ENCODE measurements around the gene LYPD8.

Gene LYPD8

DNA sequence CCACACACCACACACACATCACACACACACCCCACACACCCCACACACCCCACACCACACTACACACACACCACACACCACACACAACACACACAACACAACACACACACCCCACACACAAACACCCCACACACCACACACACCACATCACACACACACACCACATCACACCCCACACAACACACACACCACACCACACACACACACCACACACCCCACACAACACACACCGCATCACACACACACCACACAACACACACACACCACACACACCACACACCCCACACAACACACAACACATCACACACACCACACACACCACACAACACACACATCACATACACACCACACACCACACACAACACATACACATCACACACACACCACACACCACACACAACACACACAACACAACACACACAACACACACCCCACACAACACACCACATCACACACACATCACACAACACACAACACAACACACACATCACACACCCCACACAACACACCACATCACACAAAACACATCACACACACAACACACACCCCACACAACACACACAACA, 2.4 kb downstream of the LYPD8 start:
- DNase-seq (ENCODE audit: low read depth, low spot score): no peak
- no peak overlapping the region for H3K4me3 ChIP-seq (ENCODE audit: low read depth, low read length)
- TF ChIP-seq, protein P1, sequence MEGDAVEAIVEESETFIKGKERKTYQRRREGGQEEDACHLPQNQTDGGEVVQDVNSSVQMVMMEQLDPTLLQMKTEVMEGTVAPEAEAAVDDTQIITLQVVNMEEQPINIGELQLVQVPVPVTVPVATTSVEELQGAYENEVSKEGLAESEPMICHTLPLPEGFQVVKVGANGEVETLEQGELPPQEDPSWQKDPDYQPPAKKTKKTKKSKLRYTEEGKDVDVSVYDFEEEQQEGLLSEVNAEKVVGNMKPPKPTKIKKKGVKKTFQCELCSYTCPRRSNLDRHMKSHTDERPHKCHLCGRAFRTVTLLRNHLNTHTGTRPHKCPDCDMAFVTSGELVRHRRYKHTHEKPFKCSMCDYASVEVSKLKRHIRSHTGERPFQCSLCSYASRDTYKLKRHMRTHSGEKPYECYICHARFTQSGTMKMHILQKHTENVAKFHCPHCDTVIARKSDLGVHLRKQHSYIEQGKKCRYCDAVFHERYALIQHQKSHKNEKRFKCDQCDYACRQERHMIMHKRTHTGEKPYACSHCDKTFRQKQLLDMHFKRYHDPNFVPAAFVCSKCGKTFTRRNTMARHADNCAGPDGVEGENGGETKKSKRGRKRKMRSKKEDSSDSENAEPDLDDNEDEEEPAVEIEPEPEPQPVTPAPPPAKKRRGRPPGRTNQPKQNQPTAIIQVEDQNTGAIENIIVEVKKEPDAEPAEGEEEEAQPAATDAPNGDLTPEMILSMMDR (IDR thresholded peaks at IDR 0.05; ENCODE audit: low read depth, low read length): no peak
- in situ Hi-C loops (cut with HindIII; ENCODE audit: low sequenced_read_pairs): no loop called here

DNA sequence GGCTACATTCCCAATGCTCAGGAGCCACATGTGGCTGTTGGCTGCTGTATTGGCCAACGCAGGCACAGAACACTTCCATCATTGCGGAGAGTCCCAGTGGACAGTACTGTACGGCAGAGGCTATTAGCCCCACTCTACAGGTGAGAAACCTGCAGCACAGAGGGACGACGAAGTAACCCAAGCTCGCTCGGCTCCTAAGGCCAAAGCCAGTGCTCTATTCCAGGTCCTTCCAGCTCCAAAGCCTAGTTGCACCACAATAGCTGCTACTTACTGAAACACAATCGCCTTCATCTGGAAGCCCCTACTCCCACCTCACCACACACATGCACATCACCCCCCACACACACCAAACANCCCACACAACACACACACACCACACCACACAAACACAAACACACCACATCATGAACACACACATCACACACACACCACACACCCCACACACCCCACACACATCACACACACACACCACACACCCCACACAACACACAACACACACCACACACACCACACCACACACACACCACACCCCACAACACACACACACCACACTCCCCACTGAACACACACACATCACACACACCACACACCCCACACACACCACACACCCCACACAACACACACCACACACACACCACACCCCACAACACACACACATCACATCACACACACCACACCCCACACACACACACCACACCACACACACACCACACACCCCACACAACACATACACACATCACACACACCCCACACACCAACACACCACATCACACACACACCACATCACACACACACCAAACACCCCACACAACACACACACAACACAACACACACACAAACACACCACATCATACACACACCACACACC, 3.2 kb downstream of the LYPD8 start:
- no peak for DNase-seq (ENCODE audit: low read depth, low spot score)
- in situ Hi-C loops (cut with HindIII; ENCODE audit: low sequenced_read_pairs): no loop called here
- no peak overlapping the region for H3K4me3 ChIP-seq (ENCODE audit: low read depth, low read length)
- TF ChIP-seq, protein P1 (IDR thresholded peaks at IDR 0.05; ENCODE audit: low read depth, low read length): no peak

DNA sequence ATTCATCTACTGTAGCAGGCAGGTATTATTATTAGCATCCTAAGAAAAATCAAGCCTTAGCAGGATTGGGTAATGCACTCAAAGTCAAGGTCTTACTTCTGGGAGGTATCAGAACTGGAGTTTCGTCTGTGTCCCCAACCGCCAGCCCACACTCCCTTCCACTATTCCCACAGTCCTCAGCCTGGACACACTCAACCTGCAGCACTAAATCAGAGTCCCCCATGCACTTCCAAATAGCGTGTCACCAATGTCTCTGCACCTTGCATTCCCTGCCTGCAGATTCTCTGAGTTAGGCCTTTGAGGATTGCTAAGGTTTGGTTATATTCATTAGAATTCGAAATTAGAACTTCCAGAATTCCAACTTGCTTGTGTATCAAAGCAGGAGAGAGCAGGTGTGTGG, 3.9 kb downstream of the LYPD8 start:
- TF ChIP-seq, protein P1 (IDR thresholded peaks at IDR 0.05; ENCODE audit: low read depth, low read length): no peak
- H3K4me3 ChIP-seq (ENCODE audit: low read depth, low read length): no peak overlapping the region
- in situ Hi-C loops (cut with HindIII; ENCODE audit: low sequenced_read_pairs): no loop called here
- no peak for DNase-seq (ENCODE audit: low read depth, low spot score)

DNA sequence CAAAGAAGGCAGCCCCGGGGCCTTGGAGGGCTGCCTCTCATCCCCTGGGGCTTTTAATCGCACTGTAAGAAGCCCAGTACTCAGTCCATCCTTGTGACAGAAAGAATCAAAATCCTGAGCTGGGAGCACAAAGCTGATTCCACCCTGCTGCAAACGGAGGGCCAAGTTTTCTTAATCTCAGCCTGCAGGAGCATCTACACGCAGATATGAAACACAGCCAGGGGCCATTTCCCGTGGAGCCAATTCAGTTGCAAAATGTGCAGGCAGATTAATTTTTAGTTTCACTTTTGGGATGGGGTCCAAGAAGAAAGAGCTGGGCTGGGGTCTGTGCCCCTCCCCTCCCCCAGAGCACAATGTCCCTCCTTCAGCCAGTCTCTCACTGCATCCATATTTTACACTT, 4.4 kb downstream of the LYPD8 start:
- in situ Hi-C loops (cut with HindIII; ENCODE audit: low sequenced_read_pairs): no loop called here
- DNase-seq (ENCODE audit: low read depth, low spot score): no peak
- H3K4me3 ChIP-seq (ENCODE audit: low read depth, low read length): no peak overlapping the region
- TF ChIP-seq, protein P1 (IDR thresholded peaks at IDR 0.05; ENCODE audit: low read depth, low read length): no peak

DNA sequence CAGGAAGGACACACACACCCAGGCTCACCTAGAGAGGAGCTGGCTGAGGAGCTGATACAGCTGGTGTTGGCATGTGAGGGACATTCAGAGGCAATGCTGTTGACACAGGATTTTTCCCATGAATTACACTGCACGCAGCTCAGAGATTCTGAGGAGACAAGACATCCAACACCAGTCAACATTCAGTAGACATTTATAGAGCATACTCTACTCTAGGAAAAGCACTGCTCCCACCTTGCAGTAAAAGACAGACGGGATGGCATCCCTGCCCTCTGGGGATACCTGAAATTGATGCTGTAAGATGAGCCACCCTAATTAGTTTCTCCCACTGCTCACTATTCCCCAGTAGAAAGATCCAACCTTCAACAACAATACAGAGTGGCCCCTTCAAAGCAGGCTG, 5.1 kb downstream of the LYPD8 start:
- no peak for DNase-seq (ENCODE audit: low read depth, low spot score)
- TF ChIP-seq, protein P1 (IDR thresholded peaks at IDR 0.05; ENCODE audit: low read depth, low read length): no peak
- in situ Hi-C loops (cut with HindIII; ENCODE audit: low sequenced_read_pairs): no loop called here
- no peak overlapping the region for H3K4me3 ChIP-seq (ENCODE audit: low read depth, low read length)

DNA sequence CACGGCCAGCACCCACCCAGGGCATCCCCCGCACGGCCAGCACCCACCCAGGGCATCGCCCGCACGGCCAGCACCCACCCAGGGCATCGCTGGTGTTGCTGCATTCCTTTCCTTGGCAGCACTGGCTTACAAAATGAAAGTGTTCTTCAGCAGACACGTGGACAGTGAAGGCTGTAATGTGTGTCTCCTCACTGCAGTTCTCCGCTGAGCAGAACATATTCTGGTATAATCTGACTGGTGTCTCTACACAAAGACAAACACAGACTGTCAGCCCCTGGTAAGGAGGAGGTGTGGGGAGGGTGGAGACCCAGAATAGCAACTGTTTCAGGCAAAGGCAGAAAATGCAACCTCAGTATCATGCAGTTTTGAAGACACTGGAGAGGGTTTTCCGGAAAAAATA, 7.3 kb downstream of the LYPD8 start:
- no peak for DNase-seq (ENCODE audit: low read depth, low spot score)
- TF ChIP-seq, protein P1 (IDR thresholded peaks at IDR 0.05; ENCODE audit: low read depth, low read length): no peak
- in situ Hi-C loops (cut with HindIII; ENCODE audit: low sequenced_read_pairs): no loop called here
- no peak overlapping the region for H3K4me3 ChIP-seq (ENCODE audit: low read depth, low read length)
